Smooth muscle cell (in vitro differentiated cells): ENCODE data around the gene UCP2. TPM values are rescaled to one million over a fixed set of nuclear protein-coding genes. Genes with fewer than 3 reads are reported as not detected.
"Not testable (repeated sequence)": the region's sequence is repeated elsewhere in the genome, so short reads cannot be mapped to it uniquely, and the experiment has no call there.

Experiments used
- DNase-seq: peaks from one replicate; lab custom pipeline; 2025; ENCODE audit not compliant: unreplicated experiment; lab: John Stamatoyannopoulos, UW
- H2AFZ ChIP-seq: fragments of 200-600 bp; sonication (generic); 2 replicates; pipeline ENCODE4 v1.6.0; 2016; ENCODE audit warnings: antibody characterized with exemption, low read depth, mild to moderate bottlenecking
- H3F3A ChIP-seq: fragments of 200-600 bp; sonication (generic); 2 replicates; pipeline ENCODE4 v1.6.0; 2017; ENCODE audit warnings: antibody characterized with exemption, low read depth
- H3K27ac ChIP-seq: fragments of 200-600 bp; sonication (generic); 2 replicates; pipeline ENCODE4 v1.5.1; 2016; ENCODE audit warnings: low read depth, mild to moderate bottlenecking
- H3K27me3 ChIP-seq: fragments of 200-600 bp; sonication (generic); 2 replicates; pipeline ENCODE4 v1.6.1; 2016; ENCODE audit warnings: low read depth, mild to moderate bottlenecking
- H3K36me3 ChIP-seq: fragments of 200-600 bp; sonication (generic); 2 replicates; pipeline ENCODE4 v1.5.1; 2016; ENCODE audit warnings: low read depth
- H3K4me1 ChIP-seq: fragments of 200-600 bp; sonication (generic); 2 replicates; pipeline ENCODE4 v1.5.1; 2016; ENCODE audit warnings: low read depth
- H3K4me2 ChIP-seq: fragments of 200-600 bp; sonication (generic); 2 replicates; pipeline ENCODE4 v1.6.0; 2016; ENCODE audit warnings: mild to moderate bottlenecking
- H3K4me3 ChIP-seq: fragments of 200-600 bp; sonication (generic); 2 replicates; pipeline ENCODE4 v1.5.1; 2016; ENCODE audit warnings: mild to moderate bottlenecking
- H3K79me2 ChIP-seq: fragments of 200-600 bp; sonication (generic); 2 replicates; pipeline ENCODE4 v1.6.0; 2016; ENCODE audit warnings: low read depth, mild to moderate bottlenecking
- H3K9ac ChIP-seq: fragments of 200-600 bp; sonication (generic); 2 replicates; pipeline ENCODE4 v1.6.0; 2016; ENCODE audit warnings: low read depth
- H3K9me3 ChIP-seq: fragments of 200-600 bp; sonication (generic); replicated peaks from 2 replicates; pipeline ENCODE4 v1.5.1; 2016; ENCODE audit warnings: low read depth
- H4K20me1 ChIP-seq: fragments of 200-600 bp; sonication (generic); 2 replicates; pipeline ENCODE4 v1.6.0; 2016; ENCODE audit warnings: low read depth
- WGBS: methylation state at CpG from one replicate; pipeline ENCODE4 v1.1.7; 2016; ENCODE audit warnings: low lambda C conversion rate; 5-methylcytosine and 5-hydroxymethylcytosine counted together
- polyA plus RNA-seq: library from polyadenylated mRNA; unstranded; fragments of >200 nt; fragmentation: Nextera tagmentation; extraction: Ambion mirVana; gene quantifications from 2 replicates; pipeline ENCODE4 v1.2.1, GENCODE V29; 2016
- total RNA-seq: library from RNA; depleted of rRNA; stranded (reverse); fragments of >200 nt; gene quantifications from 2 replicates; pipeline ENCODE4 v1.2.3, GENCODE V29; 2014
- TF ChIP-seq, protein P1 (sequence below): fragments of 200-600 bp; sonication (generic); IDR thresholded peaks from 2 replicates; pipeline ENCODE4 v1.5.1; 2017; ENCODE audit warnings: borderline replicate concordance, mild to moderate bottlenecking, antibody characterized with exemption; ENCODE audit not compliant: insufficient read depth, poor library complexity, severe bottlenecking

Gene UCP2
- total and polyA plus RNA-seq, 2 experiments from 2014 or later: 0.67 to 8.2 TPM

DNA sequence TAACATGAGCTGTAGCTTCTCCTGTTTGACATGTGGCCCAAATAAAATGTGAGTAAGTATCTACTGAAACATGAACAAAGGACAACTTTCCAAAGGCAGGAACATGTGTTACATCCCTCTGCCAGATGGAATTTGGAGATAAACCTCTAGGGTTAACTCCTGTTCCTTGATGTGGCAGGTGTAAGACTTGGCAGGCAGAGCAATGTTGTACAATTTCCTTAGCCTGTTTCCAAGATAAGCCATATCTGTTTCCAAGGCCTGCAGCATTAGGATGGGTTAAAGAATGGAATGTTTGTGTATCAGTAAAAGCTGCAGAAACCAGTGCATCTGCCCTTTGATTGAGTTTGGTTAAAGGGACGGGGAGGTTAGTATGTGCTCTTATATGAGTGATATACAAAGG lies 40.6 kb downstream of the UCP2 start:
- Histone ChIP-seq H3K4me2 (no peak overlapping the region), H3K27me3 (no peaks in the 10 kb centered on the region), H3K9me3 (no peaks in the 10 kb centered on the region), H3F3A (no peaks in the 10 kb centered on the region), H3K4me1 (no peaks in the 10 kb centered on the region), H3K4me3 (no peak overlapping the region), H3K9ac (no peak overlapping the region), H2AFZ (no peak overlapping the region), H4K20me1 (no peaks in the 10 kb centered on the region), H3K79me2 (no peaks in the 10 kb centered on the region), H3K36me3 (no peaks in the 10 kb centered on the region), H3K27ac (no peak overlapping the region)
- no peak for DNase-seq
- WGBS: 85% methylated on average over 1 of the region's 1 CpG
- TF ChIP-seq, protein P1, sequence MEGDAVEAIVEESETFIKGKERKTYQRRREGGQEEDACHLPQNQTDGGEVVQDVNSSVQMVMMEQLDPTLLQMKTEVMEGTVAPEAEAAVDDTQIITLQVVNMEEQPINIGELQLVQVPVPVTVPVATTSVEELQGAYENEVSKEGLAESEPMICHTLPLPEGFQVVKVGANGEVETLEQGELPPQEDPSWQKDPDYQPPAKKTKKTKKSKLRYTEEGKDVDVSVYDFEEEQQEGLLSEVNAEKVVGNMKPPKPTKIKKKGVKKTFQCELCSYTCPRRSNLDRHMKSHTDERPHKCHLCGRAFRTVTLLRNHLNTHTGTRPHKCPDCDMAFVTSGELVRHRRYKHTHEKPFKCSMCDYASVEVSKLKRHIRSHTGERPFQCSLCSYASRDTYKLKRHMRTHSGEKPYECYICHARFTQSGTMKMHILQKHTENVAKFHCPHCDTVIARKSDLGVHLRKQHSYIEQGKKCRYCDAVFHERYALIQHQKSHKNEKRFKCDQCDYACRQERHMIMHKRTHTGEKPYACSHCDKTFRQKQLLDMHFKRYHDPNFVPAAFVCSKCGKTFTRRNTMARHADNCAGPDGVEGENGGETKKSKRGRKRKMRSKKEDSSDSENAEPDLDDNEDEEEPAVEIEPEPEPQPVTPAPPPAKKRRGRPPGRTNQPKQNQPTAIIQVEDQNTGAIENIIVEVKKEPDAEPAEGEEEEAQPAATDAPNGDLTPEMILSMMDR: no peak

DNA sequence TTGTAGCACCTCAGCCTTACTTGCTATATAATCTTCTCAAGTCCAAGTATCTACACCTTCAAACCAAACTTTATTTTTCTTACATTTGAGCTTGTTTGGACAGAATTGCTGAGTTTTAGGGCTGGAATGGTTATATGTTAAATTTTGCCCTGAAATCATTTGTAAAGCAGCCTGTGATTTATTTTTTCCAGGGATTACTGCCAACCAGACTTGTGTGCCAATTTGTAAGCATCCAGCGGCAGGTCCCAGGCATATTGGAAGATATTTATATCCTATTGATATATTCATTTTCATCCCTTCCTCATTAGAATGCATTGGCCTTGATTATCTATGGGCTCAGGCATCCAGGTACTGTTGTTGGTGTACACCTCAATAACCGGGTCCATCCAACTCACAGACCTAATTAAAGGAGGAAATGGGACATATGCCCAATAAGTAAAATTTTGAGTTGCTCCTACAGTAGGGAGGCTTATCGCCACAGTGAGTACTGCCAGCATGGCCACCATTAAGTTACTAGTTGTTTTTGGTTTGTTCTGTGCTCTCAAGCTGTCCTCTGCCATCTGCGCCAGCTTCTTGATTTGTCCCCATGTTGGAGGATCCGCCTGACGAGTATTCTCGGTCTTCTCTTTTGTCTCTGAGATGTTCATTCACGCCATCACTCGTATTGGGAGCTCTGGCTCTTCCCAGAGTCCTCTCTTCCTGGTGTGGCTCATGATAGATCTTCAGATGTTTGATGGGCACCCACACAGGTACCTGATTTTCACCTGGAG lies 41.7 kb downstream of the UCP2 start:
- no peak for DNase-seq
- H3K9ac ChIP-seq: no peak overlapping the region
- no peaks in the 10 kb centered on the region for H3K79me2 ChIP-seq
- TF ChIP-seq, protein P1: no peak
- no peaks in the 10 kb centered on the region for H3K27me3 ChIP-seq
- no peak overlapping the region for H3K4me2 ChIP-seq
- no peaks in the 10 kb centered on the region for H3K9me3 ChIP-seq
- WGBS: 95% methylated on average over 9 of the region's 9 CpGs
- no peaks in the 10 kb centered on the region for H3F3A ChIP-seq
- H3K27ac ChIP-seq: no peak overlapping the region
- H2AFZ ChIP-seq: no peak overlapping the region
- H3K36me3 ChIP-seq: no peaks in the 10 kb centered on the region
- H3K4me1 ChIP-seq: no peaks in the 10 kb centered on the region
- no peaks in the 10 kb centered on the region for H4K20me1 ChIP-seq
- H3K4me3 ChIP-seq: no peak overlapping the region

GRCh38 chr11:73939096-73939495 lies 43.5 kb downstream of the UCP2 start:
- DNase-seq: no peak
- Histone ChIP-seq H3F3A (no peaks in the 10 kb centered on the region), H3K4me1 (no peaks in the 10 kb centered on the region), H3K9ac (no peak overlapping the region), H3K27ac (no peak overlapping the region), H3K4me2 (no peak overlapping the region), H3K9me3 (no peaks in the 10 kb centered on the region), H3K4me3 (no peak overlapping the region), H3K27me3 (no peaks in the 10 kb centered on the region), H4K20me1 (no peaks in the 10 kb centered on the region), H3K36me3 (no peaks in the 10 kb centered on the region), H3K79me2 (no peaks in the 10 kb centered on the region), H2AFZ (no peak overlapping the region)
- WGBS: 77% methylated on average over 4 of the region's 4 CpGs
- TF ChIP-seq, protein P1: no peak

DNA sequence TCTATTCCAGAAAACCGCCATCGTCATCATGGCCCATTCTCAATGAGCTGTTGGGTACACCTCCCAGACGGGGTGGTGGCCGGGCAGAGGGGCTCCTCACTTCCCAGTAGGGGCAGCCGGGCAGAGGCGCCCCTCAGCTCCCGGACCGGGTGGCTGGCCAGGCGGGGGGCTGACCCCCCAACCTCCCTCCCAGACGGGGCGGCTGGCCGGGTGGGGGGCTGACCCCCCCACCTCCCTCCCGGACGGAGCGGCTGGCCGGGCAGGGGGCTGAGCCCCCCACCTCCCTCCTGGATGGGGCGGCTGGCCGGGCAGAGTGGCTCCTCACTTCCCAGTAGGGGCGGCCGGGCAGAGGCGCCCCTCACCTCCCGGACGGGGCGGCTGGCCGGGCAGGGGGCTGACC lies 46.6 kb downstream of the UCP2 start:
- not testable (repeated sequence) for H3K4me2 ChIP-seq, H3K4me3 ChIP-seq, H3K4me1 ChIP-seq, H4K20me1 ChIP-seq, H3K9me3 ChIP-seq, H3K79me2 ChIP-seq, H3K27ac ChIP-seq, H3K9ac ChIP-seq, H3K27me3 ChIP-seq, H3F3A ChIP-seq, H3K36me3 ChIP-seq, H2AFZ ChIP-seq, DNase-seq
- WGBS: 98% methylated on average over 5 of the region's 25 CpGs
